Activated T-helper 1 cell treated with Interleukin-2 at 50 U/mL for 16 hours (primary cell): ENCODE results near the gene ITK.

Experiments used
- DNase-seq: peaks from one replicate; pipeline ENCODE4 v3.0.0-alpha.2; 2020; ENCODE audit warnings: low read depth

ITK gene

DNA sequence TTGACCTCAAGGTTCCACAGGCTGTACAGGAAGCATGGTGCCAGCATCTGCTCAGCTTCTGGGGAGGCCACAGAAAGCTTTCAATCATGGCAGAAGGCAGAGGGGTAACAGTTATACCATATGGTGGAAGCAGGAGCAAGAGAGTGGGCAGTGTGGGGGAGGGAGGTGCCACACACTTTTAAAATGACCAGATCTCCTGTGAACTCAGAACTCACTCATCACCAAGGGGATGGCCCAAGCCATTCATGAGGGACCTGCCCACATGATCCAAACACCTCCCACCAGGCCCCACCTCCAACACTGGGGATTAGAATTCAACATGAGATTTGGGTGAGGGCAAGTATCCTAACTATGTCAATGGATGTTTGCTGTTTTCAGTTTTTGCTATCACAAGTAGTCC is 101.5 kb downstream of the ITK start:
- DNase-seq = no peak

DNA sequence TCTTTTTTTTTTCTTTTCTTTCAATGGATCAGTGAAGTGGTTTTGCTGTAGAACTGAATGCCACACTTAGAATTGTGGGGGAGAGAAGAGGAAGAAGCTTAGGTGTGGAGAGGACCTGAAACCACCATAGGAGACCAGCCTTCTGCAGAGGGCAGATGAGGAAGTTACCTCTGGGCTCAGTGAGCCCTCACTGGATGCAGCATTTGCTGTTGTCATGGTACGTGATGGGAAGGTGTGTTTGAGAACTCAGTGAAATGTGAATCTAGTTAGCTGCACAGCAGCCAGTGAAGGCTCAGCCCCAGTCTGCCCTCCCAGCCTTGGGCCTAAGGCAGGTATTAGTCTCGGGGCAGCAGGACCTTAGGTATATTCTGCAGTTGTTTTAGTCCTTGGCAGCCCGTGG is 102.8 kb downstream of the ITK start:
- DNase-seq = no peak

DNA sequence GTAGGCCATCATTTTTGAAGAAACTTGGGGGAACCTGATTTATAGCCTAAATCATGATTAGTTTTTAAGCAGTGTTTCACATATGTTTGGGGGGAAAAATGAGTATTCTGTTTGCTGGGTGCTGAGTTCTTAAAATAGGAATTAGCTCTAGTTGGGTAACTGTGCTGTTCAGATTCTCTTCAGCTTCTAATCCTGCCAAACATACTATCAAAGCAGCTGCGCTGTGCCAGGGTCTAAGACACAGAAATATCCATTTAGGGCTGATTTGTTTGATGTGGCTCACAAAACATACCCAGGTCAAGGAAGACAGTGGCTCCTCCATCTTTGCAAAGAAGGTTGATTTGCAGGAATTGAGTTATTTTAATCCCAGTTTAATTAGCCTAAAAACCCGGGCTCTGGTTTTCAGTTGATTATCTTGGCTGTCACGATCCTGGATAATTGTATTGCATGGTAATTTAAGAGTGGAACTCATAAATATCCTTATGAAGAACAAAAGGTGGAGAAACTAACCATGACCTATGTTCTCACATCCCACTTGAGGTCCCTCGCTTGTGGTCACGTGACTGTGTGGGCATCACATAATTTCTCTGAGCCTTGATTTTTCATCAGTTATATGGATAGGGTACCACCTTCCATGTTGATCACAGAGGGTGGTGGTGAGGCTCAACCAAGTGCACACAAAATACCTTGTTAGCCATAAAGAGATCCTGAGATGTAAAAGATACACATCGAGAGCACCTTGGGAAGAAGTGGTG is 104.0 kb downstream of the ITK start:
- DNase-seq = no peak

DNA sequence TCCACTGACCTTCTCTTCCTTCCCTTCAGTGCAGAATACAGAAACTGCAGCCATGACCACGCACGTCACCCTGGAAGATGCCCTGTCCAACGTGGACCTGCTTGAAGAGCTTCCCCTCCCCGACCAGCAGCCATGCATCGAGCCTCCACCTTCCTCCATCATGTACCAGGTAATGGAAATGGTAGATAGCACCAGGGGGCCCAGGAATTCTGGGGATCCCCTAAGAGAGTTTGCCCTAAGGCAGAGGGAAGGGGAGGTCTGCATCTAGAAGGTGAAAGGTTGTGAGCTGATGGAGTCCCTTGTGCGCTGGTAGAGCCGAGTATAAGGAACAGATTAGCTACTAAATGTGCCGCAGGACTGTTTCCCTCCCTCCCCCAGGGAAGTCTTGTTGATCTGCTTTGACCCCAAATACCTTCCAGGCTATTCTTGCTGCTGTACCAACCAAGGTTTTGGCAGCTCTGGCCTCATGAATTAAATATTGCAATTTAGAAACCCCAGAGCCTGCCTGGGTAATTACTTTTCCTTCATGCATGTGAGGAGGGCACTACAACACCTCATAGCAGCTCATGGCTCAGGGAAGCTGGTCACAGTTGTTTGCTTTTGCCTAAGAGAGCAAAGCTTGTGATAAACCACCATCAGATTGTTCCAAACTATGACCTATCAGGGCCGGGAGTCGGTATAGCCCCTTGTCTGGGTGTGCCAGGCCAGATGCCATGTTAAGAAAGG is 104.8 kb downstream of the ITK start:
- DNase-seq = no peak

DNA sequence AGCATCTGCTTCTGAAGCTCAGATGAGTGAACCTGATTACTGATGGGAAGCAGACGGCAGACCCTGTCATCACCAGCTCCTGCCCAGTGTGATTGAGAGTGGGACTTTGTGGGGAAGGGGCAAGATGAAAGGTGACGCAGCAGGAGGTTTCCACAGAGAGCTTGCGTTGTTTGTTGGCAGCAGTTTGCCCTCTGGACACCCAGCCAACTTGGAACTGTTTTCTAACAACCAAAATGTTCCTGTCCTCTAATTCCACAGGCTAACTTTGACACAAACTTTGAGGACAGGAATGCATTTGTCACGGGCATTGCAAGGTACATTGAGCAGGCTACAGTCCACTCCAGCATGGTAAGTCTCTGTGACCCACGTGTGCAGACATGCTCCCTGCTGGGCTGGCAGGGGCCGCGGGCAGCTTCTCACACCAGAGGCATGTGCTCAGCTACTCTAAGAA is 106.1 kb downstream of the ITK start:
- no peak for DNase-seq

DNA sequence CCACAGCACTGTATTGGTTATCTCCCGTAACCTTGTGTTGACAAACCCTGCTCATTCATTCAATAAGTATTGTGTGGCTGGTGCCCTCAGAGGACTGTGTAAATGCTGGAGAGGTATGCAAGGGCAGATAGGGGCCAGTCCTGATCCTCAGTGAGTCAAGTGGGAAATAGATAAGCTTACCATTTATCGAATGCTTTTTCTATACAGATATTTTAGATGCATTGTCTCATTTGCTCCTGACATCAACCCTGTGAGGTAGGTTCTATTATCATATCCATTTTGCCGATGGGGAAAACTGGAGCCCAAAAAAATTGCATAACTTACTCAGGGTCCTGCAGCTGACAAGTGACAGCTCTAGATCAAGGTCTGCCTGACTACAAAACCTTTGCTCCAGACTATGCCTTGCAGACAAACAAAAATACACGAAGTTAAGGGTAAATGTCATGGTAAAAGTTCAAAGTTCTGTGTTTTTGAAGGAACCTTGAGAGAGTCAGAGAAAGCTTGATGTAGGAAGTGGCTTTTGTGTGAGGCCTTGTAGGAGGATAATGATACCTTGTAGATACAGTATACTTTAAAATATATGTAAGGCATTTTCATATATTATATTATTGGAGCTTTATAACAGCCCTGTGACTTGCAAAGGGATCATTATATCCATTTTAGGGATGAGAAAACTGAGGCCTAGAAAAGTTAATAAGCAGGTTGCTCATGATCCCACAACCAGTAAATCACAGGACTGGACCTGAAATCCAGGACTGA is 107.9 kb downstream of the ITK start:
- no peak for DNase-seq

DNA sequence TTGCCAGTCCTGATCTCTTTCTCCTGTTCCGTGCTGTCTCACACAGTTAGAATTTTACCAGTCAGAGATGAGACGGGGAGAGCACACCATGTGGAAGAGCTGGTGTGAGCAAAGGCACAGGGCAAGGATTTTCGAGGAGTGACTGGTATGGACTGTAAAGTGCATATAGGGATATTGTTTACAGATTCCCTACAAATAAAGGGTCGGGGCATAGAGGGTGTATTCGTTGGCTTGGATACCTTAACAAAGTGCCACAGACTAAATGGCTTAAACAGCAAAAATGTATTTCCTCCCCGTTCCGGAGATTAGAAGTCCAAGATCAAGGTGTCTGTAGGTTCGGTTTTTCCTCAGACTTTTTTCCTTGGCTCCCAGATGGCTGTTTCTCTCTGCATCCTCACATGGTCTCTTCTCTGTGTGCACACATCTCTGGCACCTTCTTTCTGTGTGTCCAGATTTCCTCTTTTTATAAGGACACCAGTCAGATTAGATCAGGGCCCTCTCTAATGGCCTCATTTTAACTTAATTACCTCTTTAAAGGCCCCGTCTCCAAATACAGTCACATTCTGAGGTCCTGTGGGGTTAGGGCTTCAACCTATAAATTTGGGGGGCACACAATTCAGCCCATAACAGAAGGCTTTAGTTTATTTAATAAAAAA is 108.7 kb downstream of the ITK start:
- DNase-seq = no peak

DNA sequence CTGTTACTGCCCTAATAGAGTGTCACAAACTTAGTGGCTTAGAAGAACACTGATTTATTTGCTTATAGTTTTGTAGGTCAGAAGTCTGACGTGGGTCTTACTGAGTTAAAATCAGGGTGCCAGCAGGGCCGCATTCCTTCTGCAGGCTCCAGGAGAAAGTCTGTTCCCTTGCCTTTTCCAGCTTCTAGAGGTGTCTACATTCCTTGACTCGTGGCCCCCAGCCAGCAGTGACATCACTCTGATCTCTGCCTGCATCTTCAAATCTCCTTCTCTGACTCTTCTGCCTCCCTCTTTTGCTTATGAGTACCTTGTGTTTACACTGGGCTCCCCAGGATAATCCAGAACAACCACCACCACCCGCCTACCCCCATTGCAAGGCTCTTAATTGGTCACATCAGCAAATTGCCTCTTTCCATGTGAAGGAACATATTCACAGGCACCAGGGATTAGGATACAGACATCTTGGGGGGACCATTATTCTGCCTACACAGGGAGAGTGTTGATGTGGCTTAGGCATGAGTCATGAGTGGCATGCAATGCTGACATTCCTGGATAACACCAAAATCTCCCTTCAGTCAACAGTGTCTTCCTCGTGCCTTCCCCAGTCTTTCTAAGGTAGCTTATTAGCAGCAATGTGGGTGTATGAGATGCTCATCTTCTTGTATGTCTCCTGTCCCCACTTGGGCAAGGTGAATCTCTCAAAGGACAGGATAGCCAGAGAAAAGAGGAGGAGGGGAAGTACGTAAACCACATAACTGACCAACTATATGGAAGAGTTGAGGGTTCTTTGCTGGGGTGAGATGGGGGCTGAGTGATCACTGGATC is 109.7 kb downstream of the ITK start:
- no peak for DNase-seq

DNA sequence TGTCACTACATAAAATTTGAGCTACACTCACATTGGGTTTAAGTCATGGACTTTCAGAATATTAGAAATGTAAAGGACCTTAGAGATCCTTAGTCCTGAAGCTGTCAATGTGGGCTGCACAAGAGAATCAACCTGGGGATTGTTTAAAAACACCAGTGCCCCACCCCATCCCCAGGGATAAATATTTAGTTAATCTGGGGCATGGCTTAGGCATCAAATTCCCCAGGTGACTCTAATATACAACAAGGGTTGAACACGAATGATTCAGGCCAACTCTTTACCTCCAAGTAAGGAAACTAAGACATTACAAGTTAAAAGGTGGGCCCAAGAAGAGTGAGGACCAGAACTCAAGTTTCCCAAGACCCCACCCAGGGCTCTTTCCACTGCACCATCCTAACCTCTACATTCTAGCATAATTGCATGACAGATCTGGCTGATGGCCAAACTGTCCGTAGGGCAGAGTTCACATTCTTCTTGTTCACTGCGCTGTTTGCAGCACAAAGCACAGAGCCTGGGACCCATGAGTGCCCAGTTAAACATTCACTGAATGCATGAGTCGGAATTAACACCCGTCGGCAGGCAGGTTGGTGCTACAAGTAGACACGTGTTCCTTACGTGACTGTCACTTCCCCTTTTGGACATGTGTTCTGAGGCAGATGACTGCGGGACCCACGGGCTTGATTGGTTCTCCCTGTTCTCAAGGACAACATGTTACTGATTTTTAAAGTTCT is 110.5 kb downstream of the ITK start:
- no peak for DNase-seq

DNA sequence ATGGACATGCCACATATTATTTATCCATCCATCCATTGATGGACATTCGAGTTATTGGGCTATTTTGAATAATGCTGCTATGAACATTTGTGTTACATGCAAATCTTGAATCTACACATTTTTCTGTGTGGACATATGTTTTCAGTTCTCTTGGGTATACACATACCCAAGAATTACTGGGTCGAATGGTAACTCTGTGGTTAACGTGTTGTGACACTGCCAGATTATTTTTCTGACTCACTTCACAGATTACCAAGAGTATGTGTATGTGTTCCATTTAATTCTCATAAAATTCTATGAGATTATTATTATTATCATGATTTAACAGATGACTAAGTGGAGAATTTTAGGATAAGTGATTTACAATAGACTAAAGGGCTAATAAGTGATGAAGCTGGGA is 112.0 kb downstream of the ITK start:
- DNase-seq = no peak

DNA sequence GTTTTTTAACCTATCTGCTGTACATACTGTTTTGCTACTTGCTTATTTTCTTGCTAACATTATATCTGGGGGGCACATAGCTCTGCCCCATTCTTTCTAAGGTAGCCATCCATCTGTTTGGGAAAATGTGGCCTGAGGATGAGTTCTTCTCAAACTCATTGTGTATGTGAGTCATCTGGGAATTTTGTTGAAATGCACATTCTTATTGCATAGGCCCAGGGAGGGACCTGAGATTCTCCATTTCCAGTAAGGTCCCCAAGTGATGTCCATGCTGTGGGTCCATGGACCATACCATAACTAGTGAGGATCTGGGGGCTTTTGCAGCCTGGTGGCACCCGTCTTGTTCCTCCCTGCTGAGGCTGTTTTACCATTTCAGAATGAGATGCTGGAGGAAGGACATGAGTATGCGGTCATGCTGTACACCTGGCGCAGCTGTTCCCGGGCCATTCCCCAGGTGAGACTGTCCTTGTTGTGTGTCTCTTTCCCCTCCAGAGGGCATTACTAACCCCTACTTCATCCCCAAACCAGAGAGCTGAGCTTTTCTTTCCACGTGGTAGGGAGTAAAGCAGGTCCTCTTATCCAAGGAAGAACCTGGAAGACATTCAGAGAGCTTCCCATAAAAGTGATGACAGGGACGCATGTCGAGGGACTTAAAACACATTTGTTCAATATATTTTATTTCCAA is 113.9 kb downstream of the ITK start:
- DNase-seq = no peak

DNA sequence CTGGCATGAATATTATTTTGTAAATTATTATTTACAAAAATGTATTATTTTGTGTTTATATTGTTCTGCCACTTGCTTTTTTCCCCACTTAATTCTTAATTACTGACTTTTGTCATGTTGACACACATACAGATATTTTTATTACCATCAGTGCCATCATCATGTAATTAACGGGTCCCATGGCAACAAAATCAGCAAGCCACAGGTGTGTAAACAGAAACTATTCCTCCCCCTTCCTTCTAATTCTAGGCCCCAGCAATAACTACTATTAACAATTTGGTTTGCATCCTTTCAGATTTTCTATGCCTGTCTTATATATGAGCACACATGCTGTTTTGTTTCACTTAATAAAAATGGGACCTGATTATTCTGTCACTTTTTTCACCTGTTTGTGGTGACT is 114.6 kb downstream of the ITK start:
- no peak for DNase-seq

DNA sequence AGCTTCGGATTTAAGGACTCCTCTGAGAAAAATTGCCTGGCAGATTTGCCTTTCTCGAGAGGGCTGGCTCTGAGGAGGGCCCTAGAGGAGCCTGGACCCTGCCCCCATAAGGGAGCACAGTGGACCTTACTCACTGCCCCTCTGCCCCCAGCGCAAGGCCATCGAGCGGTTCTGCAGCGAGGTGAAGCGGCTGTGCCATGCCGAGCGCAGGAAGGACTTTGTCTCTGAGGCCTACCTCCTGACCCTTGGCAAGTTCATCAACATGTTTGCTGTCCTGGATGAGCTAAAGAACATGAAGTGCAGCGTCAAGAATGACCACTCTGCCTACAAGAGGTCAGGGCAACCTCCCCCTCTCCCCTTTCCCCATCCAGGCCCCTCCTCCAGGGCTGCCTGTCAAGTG is 119.9 kb downstream of the ITK start:
- DNase-seq = no peak

DNA sequence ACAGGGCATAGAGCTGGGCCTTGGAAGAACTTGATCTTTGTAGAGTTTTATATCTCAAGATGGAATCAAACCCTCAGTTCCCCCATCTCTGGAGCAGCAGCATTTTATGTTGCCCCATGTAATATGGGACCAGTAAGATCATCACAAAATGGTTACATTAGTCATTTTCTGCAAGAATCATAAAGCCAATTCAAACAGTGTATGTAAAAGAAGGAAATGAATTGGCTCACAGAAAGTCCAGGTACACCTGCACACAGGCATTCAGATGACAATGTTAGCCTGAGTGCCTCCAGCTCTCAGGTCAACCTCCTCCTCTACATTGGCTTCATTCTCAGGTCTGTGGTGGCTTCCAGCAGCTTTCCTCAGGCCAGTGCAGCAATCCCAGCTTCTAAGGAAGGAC is 120.4 kb downstream of the ITK start:
- no peak for DNase-seq

DNA sequence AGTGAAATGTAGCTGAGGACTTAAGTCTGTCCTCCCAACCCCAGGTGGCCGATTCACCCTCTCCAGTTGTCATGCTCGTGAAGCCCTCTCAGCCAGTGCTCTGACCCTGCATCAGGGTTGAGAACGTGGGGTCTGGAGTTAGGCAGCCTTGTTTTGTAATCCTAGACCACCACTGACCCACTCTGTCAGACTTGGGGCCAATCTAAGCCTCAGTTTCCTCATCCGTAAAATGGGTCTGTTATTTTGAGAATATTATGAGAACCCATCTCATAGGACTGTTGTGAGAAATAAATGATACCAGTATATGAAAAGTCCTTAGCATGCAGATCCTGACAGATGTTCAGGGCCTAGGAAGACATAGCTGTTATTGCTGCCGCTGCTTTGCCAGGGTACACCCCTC is 122.4 kb downstream of the ITK start:
- no peak for DNase-seq

DNA sequence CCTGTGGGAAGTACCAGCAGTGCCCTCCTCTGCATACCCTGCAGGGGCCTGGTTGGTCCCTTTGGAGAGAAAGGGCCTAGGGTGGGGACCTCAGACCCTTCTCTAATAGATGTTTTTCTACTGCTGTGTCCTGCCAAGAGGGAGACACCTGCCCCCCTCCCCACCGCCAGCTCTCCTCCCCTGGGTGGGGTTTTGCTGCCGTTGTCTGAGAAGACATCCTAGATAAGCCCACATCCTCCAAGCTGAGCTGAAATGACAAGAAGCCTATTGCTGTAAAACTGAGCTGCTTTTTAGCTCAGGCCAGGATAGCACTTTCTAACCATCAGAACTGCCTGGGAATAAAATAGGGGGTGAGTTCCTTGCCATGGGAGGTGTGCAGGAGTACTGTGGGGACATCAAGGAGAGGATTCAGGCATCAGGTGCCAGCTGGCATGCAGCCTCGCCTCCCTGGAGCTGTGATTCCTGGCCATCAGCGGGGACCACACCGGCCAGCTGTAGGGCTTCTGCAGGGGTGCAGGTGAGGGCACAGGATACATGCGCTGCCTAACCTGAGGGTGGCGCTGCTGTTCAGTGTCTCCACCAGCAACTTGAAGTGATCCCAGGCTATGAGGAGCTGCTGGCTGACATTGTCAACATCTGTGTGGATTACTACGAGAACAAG is 123.2 kb downstream of the ITK start:
- peak; percentile 25 for DNase-seq
